K562 (cell line): ENCODE data around the gene KCNJ10. TPM values are rescaled to one million over a fixed set of nuclear protein-coding genes. Genes with fewer than 3 reads are reported as not detected.

Experiments used
- ARID4B ChIP-seq: sonication (generic); formaldehyde crosslinking; IDR thresholded peaks from 2 replicates; pipeline ENCODE4 v1.8.0; 2022; ENCODE audit warnings: mild to moderate bottlenecking, missing genetic modification reagents
- HDGF ChIP-seq: fragments of 450-650 bp; IDR thresholded peaks from 2 replicates; pipeline ENCODE4 v1.6.1; 2016
- IRF2 ChIP-seq: sonication (generic); formaldehyde crosslinking; IDR thresholded peaks from 2 replicates; pipeline ENCODE4 v1.8.1; 2022; ENCODE audit warnings: mild to moderate bottlenecking, missing genetic modification reagents
- JUN ChIP-seq, 2 experiments: sonication (generic) in 1 of 2; formaldehyde crosslinking in 1 of 2; IDR thresholded peaks; 2 replicates each; pipeline versions ENCODE4 v1.6.1 to v1.8.0; 2012 to 2022; ENCODE audit warnings: borderline replicate concordance in 2 of 2, mild to moderate bottlenecking in 2 of 2, improper control_type of control experiment in 1 of 2, low read depth in 1 of 2, low read length in 1 of 2, missing genetic modification reagents in 1 of 2
- NEUROD1 ChIP-seq: fragments of 150-350 bp; IDR thresholded peaks from 2 replicates; pipeline ENCODE4 v1.6.1; 2014; ENCODE audit warnings: borderline replicate concordance, low read length, low read depth; ENCODE audit not compliant: partially characterized antibody
- SMARCA5 ChIP-seq: fragments of 450-650 bp; IDR thresholded peaks from 2 replicates; pipeline ENCODE4 v1.6.1; 2016
- SP2 ChIP-seq: IDR thresholded peaks from 2 replicates; pipeline ENCODE4 v1.6.1; 2011; ENCODE audit warnings: mild to moderate bottlenecking, low read depth, low read length, moderate library complexity; ENCODE audit not compliant: poor library complexity, severe bottlenecking; ENCODE audit errors: extremely low read depth
- TAL1 ChIP-seq: fragments of 450-650 bp; IDR thresholded peaks from 2 replicates; pipeline ENCODE4 v1.6.1; 2016; ENCODE audit warnings: mild to moderate bottlenecking
- TOE1 ChIP-seq, 2 experiments: fragments of 450-650 bp in 1 of 2; sonication (generic) in 1 of 2; formaldehyde crosslinking in 1 of 2; IDR thresholded peaks; 2 replicates each; pipeline versions ENCODE4 v1.7.1 to v1.8.0; 2016 to 2022; ENCODE audit warnings: borderline replicate concordance in 2 of 2, mild to moderate bottlenecking in 2 of 2, antibody characterized with exemption in 1 of 2, inconsistent platforms in 1 of 2, low read depth in 1 of 2, missing genetic modification reagents in 1 of 2, moderate library complexity in 1 of 2
- ZBTB40 ChIP-seq, 2 experiments: fragments of 450-650 bp in 1 of 2; sonication (generic) in 1 of 2; formaldehyde crosslinking in 1 of 2; IDR thresholded peaks; 2 replicates each; pipeline versions ENCODE4 v1.7.1 to v1.9.0; 2016 to 2022; ENCODE audit warnings: inconsistent platforms in 1 of 2, mild to moderate bottlenecking in 1 of 2, missing genetic modification reagents in 1 of 2
- polyA plus RNA-seq, 8 experiments: library from polyadenylated mRNA; depleted of rRNA in 4 of 8; stranded (reverse) in 5 of 8; unstranded in 3 of 8; fragments of >200 nt; fragmentation: Nextera tagmentation in 2 of 8; fragmentation: Illumina TruSeq in 1 of 8; extraction: Ambion mirVana in 2 of 8; extraction: Trizol in 1 of 8; gene quantifications; 2 replicates each; pipeline versions ENCODE4 v1.2.1 to v1.2.3, GENCODE V29; 2011 to 2014; ENCODE audit warnings: inconsistent platforms in 1 of 8, missing spikeins in 1 of 8
- total RNA-seq, 7 experiments: library from RNA; depleted of rRNA in 6 of 7; stranded (reverse); fragments of >200 nt in 6 of 7; fragmentation: Illumina TruSeq in 2 of 7; extraction: Trizol in 2 of 7; gene quantifications; 2 replicates each; pipeline versions ENCODE4 v1.2.1 to v1.2.3, GENCODE V29; 2011 to 2021; ENCODE audit warnings: low replicate concordance in 1 of 7

KCNJ10 gene
- total and polyA plus RNA-seq, 9 of the 15 experiments (the other 6 are each of a cell fraction or from before 2014, with no cell fraction given), result 0.06 to 0.11 TPM; not detected in 7

GRCh38 chr1:160031365-160032164, 38.4 kb downstream of the KCNJ10 start, which contains the start of gene PIGM (continued):
- TF ChIP-seq ARID4B (CRISPR knock-in tag), result peak; percentile 76
- TF ChIP-seq SP2, result peak; percentile 57
- TF ChIP-seq JUN (IDR thresholded peaks at IDR 0.05; ENCODE audit: borderline replicate concordance, low read depth, low read length), result no peak
- TF ChIP-seq JUN (CRISPR knock-in tag; IDR thresholded peaks at IDR 0.05; ENCODE audit: borderline replicate concordance), result 0 out of 2 replicates have a peak, but pooled peaks have one; percentile 30
- no peak for TF ChIP-seq SMARCA5
- TF ChIP-seq TAL1, result no peak
- TF ChIP-seq TOE1 (IDR thresholded peaks at IDR 0.05; ENCODE audit: borderline replicate concordance), result peak; percentile 92
- TF ChIP-seq TOE1 (CRISPR knock-in tag; IDR thresholded peaks at IDR 0.05; ENCODE audit: borderline replicate concordance, low read depth), result no peak
- TF ChIP-seq NEUROD1, result peak; percentile 98
- TF ChIP-seq ZBTB40 (IDR thresholded peaks at IDR 0.05), result peak; percentile 96
- TF ChIP-seq ZBTB40 (CRISPR knock-in tag; IDR thresholded peaks at IDR 0.05), result no peak
- TF ChIP-seq HDGF, result no peak
- TF ChIP-seq IRF2 (CRISPR knock-in tag), result no peak
